Activated B cell treated with CpG ODN at 0.5 μM for 24 hours (primary cell): Measurements from ENCODE around the gene BOD1L1. TPM values are rescaled to one million over a fixed set of nuclear protein-coding genes. Genes with fewer than 3 reads are reported as not detected.

ENCODE experiments used
- ATAC-seq: fragments of 200-7000 bp; cut with Tn5 transposase; one replicate; pipeline ENCODE4 v1.10.0; 2021; ENCODE audit warnings: low read depth, mild to moderate bottlenecking, moderate library complexity
- CTCF ChIA-PET: fragments of 350-600 bp; sonication (Branson Sonifier 250); formaldehyde crosslinking; loops from one replicate; lab custom pipeline; 2021; ENCODE audit warnings: antibody characterized with exemption; lab: Charles Lee
- POLR2A ChIA-PET: fragments of 350-600 bp; sonication (Branson Sonifier 250); formaldehyde crosslinking; loops from one replicate; lab custom pipeline; 2021; ENCODE audit warnings: antibody characterized with exemption; lab: Charles Lee
- DNase-seq: peaks from one replicate; pipeline ENCODE4 v3.0.0; 2022
- H3K27ac Mint-ChIP-seq: one replicate; pipeline ENCODE4 v1.8.0; 2020; ENCODE audit warnings: mixed read lengths
- H3K27me3 Mint-ChIP-seq: one replicate; pipeline ENCODE4 v1.8.0; 2021; ENCODE audit warnings: mixed read lengths
- H3K36me3 Mint-ChIP-seq: one replicate; pipeline ENCODE4 v1.8.0; 2021; ENCODE audit warnings: low read depth, mixed read lengths
- H3K4me1 Mint-ChIP-seq: one replicate; pipeline ENCODE4 v1.8.0; 2021; ENCODE audit warnings: mixed read lengths
- H3K4me3 Mint-ChIP-seq: one replicate; pipeline ENCODE4 v1.8.0; 2020; ENCODE audit warnings: mild to moderate bottlenecking, mixed read lengths
- H3K9me3 Mint-ChIP-seq: one replicate; pipeline ENCODE4 v1.8.0; 2020; ENCODE audit warnings: mixed read lengths
- CTCF ChIP-seq: fragments of 200-600 bp; IDR thresholded peaks from one replicate; pipeline ENCODE4 v1.8.0; 2022; ENCODE audit warnings: antibody characterized with exemption, mild to moderate bottlenecking
- intact Hi-C: fragments of 100-400 bp; cut with micrococcal nuclease; formaldehyde crosslinking; loops from one replicate; pipeline ENCODE4 v1.15.1; 2024
- total RNA-seq: library from RNA; stranded (reverse); gene quantifications from 2 replicates; pipeline ENCODE4 v1.2.3, GENCODE V29; 2022

Gene BOD1L1
- total RNA-seq, 1 donor from 2014 or later, result 79.3 TPM

GRCh38 chr4:13521047-13521446, 106.5 kb downstream of the BOD1L1 start:
- no peak for ATAC-seq
- intact Hi-C loops, result no loop called here
- TF ChIP-seq CTCF, result no peak
- H3K27me3 Mint-ChIP-seq, result peaks cover 56% of the 10 kb centered on the region
- H3K9me3 Mint-ChIP-seq, result peaks cover 4% of the 10 kb centered on the region
- ChIA-PET CTCF (no interaction called here), POLR2A (no interaction called here)
- H3K36me3 Mint-ChIP-seq, result no peaks in the 10 kb centered on the region
- H3K4me1 Mint-ChIP-seq, result peaks cover 11% of the 10 kb centered on the region
- no peak overlapping the region for H3K4me3 Mint-ChIP-seq
- no peak for DNase-seq
- no peak overlapping the region for H3K27ac Mint-ChIP-seq

Other genes with a start within 250 kb of the BOD1L1 start
- 16.0 and 16.9 TPM in 2 replicates for gene RAB28, start 143.4 kb downstream of the BOD1L1 start, total RNA-seq
- gene NKX3-2, start 83.2 kb downstream of the BOD1L1 start, total RNA-seq, result not detected in 2 replicates